ENCODE results near the gene SSH2. TPM values are rescaled to one million over a fixed set of nuclear protein-coding genes. Genes with fewer than 3 reads are reported as not detected.
"Not testable (repeated sequence)": the region's sequence is repeated elsewhere in the genome, so short reads cannot be mapped to it uniquely, and the experiment has no call there.

The SSH2 gene
- total and polyA plus RNA-seq, 8 donors, result 8.4 to 19.1 (median 10.3) TPM

DNA sequence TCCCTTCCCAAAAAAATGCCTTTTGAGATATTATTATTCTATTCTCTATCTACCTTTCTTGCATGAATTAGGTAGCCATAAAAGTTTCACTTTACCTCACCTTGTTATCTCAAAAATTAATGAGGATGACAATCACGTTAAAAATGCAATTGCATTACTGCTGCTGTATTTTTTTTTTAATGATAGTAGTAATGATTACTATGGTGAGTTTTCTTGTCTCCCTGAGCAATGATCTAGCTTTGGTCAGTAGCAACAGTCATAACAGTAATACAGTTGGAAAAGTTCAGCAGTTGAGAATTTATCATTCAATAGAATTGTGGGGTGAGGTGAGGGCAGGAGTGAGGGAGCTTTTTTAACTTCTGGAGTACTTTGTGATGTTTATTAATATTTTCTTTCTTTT is 11.3 kb upstream of the SSH2 start, which contains the start of gene EFCAB5:
Gene EFCAB5 (plus strand): TSS at position 301 of the 400 bp plus-strand sequence. CDS start 163 bp downstream, outside the sequence.
- TF ChIP-seq, protein P1, sequence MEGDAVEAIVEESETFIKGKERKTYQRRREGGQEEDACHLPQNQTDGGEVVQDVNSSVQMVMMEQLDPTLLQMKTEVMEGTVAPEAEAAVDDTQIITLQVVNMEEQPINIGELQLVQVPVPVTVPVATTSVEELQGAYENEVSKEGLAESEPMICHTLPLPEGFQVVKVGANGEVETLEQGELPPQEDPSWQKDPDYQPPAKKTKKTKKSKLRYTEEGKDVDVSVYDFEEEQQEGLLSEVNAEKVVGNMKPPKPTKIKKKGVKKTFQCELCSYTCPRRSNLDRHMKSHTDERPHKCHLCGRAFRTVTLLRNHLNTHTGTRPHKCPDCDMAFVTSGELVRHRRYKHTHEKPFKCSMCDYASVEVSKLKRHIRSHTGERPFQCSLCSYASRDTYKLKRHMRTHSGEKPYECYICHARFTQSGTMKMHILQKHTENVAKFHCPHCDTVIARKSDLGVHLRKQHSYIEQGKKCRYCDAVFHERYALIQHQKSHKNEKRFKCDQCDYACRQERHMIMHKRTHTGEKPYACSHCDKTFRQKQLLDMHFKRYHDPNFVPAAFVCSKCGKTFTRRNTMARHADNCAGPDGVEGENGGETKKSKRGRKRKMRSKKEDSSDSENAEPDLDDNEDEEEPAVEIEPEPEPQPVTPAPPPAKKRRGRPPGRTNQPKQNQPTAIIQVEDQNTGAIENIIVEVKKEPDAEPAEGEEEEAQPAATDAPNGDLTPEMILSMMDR (IDR thresholded peaks at IDR 0.05), result no peak
- Histone ChIP-seq H3K4me3 (no peak within 1 kb of the TSS), H3K4me1 (no peaks in the 10 kb centered on the region), H3K27ac (no peak within 1 kb of the TSS), H3K36me3 (no peaks in the 10 kb centered on the region), H3K9me3 (no peaks in the 10 kb centered on the region), H3K27me3 (no peaks in the 10 kb centered on the region)
- intact Hi-C loops (cut with DNase I), result no loop called here
- FAIRE-seq (no peak), DNase-seq (no peak), ATAC-seq (peak in 1 of 4 donors; percentile 19)
- WGBS, 2 donors, result 34 to 39% methylated on average over 1 of the region's 1 CpG

DNA sequence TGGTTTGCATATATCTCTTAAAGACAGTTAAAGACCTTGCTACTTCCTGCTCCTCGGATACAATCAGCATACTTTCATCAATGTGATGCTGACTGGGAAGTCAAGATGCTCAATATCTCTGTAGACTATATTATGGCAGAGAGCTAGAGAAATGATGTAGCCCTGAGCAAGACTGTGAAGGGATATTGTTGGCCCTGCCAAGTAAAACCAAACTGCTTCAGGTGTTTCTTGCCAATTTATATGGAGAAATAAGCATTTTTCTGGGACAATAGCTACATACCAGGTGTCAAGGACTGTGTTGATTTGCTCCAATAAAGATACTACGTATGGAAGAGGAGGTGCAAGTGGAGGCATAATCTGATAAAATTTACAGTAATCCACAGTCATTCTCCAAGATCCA is 6.7 kb upstream of the SSH2 start:
- intact Hi-C loops (cut with DNase I), result loop anchor here in 1 of 3 donors (10.0 kb wide), 1 partner anchor 132 kb away; no protein-coding TSS in a partner anchor

DNA sequence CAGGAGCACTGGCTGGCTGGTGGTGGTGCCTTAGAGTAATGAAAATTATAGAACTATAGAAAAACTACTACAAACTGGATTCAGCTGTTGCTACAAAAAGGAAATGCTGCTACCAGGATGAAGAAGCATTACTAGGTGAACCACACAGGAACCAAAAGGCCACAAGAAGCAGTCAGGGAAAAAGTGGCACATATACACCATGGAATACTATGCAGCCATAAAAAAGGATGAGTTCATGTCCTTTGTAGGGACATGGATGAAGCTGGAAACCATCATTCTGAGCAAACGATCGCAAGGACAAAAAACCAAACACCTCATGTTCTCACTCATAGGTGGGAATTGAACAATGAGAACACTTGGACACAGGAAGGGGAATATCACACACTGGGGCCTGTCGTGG is 5.9 kb upstream of the SSH2 start:
- H3K36me3 ChIP-seq, H3K4me1 ChIP-seq, H3K9me3 ChIP-seq, H3K4me3 ChIP-seq, ATAC-seq, H3K27ac ChIP-seq, DNase-seq, FAIRE-seq, H3K27me3 ChIP-seq: not testable (repeated sequence)
- intact Hi-C loops (cut with DNase I), result loop anchor here in 1 of 3 donors (10.0 kb wide), 1 partner anchor 131 kb away; no protein-coding TSS in a partner anchor
- 81 to 91% methylated on average over 3 of the region's 3 CpGs for WGBS, 2 donors

More for the DNA sequence above, 6.7 kb upstream of the SSH2 start:
- Histone ChIP-seq H3K4me1 (peaks cover 0 to 2% (median under 1%) of the 10 kb centered on the region in 3 donors), H3K9me3 (no peaks in the 10 kb centered on the region), H3K27me3 (no peaks in the 10 kb centered on the region), H3K36me3 (no peaks in the 10 kb centered on the region), H3K4me3 (no peak overlapping the region), H3K27ac (no peak overlapping the region)
- DNase-seq (no peak), ATAC-seq (no peak), FAIRE-seq (no peak)
- TF ChIP-seq, protein P1 (IDR thresholded peaks at IDR 0.05), result no peak
- 69 to 80% methylated on average over 2 of the region's 2 CpGs for WGBS, 2 donors

DNA sequence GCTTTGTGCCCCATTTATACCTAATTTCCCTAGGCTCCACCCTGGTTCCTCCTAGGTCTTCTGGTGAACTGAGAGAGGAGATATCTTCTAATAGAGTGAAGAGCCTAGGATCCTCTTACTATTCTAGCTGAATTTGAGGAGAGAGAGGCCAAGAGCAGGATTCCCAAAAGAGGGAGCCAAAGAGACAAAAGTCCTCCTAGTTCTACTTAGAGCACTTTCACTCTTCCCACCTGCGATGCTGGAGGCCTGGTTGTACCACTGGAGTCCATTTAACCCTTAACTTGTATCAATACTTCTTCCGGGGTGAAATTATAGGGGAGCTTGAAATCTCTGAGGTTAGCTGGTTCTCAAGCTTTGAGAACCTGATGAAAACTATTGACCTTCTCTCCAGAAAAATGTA is 3.4 kb upstream of the SSH2 start:
- TF ChIP-seq, protein P1 (IDR thresholded peaks at IDR 0.05), result no peak
- Histone ChIP-seq H3K4me1 (peaks cover under 1 to 14% (median 8%) of the 10 kb centered on the region in 3 donors), H3K36me3 (no peaks in the 10 kb centered on the region), H3K27ac (no peak overlapping the region), H3K27me3 (no peaks in the 10 kb centered on the region), H3K9me3 (no peaks in the 10 kb centered on the region), H3K4me3 (no peak overlapping the region)
- DNase-seq, result no peak
- intact Hi-C loops (cut with DNase I), result loop anchor here in 2 of 3 donors (5.0 to 10.0 kb wide), 2 partner anchors 126 to 129 kb away; no protein-coding TSS in a partner anchor
- ATAC-seq, result no peak
- FAIRE-seq, result no peak
- 30 to 45% methylated on average over 2 of the region's 2 CpGs for WGBS, 2 donors

DNA sequence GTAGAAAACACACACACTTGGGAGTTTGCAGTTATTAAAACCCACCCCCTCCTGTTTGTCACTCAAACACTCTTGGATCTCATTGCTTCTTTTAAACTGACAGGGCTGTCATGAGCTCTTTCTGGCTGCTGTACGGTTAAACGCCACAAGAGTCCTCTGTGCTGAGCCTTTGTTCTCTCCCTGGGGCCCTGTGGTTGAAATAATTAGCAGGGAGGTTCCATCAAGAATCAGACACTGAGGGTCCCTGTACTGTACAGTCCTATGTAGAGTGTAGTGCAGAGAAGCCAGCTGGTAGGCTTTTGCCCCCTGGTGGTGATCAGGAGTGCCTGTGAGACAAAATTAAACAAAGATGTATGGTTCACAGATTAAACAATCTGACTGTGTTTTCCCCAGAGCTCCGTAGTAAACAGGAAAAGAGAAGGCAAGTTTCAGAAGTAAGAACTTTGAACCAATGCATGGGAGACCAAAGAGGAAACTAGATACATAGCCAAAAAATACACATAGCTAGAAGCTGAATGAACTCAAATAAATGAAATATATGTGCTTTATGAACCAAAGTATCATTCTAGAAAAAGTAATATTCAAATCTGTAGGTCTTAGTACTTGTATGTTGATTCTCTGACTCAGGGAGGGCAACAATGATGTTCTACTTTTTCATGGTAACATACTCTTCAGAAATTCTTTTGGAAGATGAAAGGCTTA is 1.4 kb upstream of the SSH2 start:
- Histone ChIP-seq H3K4me3 (peak overlapping the region in 2 of 4 donors; percentile 58 to 82), H3K9me3 (no peaks in the 10 kb centered on the region), H3K4me1 (peaks cover 10 to 27% (median 22%) of the 10 kb centered on the region in 3 donors), H3K27me3 (no peaks in the 10 kb centered on the region), H3K36me3 (no peaks in the 10 kb centered on the region), H3K27ac (peak overlapping the region in 2 of 4 donors; percentile 91 to 94)
- TF ChIP-seq, protein P1 (IDR thresholded peaks at IDR 0.05), result peak; percentile 66 to 79 (median 74)
- FAIRE-seq (no peak), DNase-seq (peak in 4 of 6 donors; percentile 36 to 62 (median 57)), ATAC-seq (peak; percentile 46 to 78 (median 69))
- WGBS, 2 donors, result 0 to 1% methylated on average over 3 of the region's 3 CpGs
- intact Hi-C loops (cut with DNase I), result loop anchor here in 2 of 3 donors (5.0 to 10.0 kb wide), 2 partner anchors 124 to 127 kb away; no protein-coding TSS in a partner anchor

Measured in pancreas (tissue), 10 donors.